Tibial nerve (tissue), 4 donors: ENCODE measurements around the gene VN1R4. TPM values are rescaled to one million over a fixed set of nuclear protein-coding genes. Genes with fewer than 3 reads are reported as not detected.
"Not testable (repeated sequence)": the region's sequence is repeated elsewhere in the genome, so short reads cannot be mapped to it uniquely, and the experiment has no call there.

ENCODE experiments used
- DNase-seq, 2 donors: peaks; one replicate each; pipeline ENCODE4 v3.0.0-alpha.2; 2019; ENCODE audit warnings: low spot score in 2 of 2
- H3K27ac ChIP-seq, 4 donors: fragments of 200-600 bp; sonication (generic) in 3 of 4; one replicate each; pipeline ENCODE4 v1.5.1; 2017 to 2019; ENCODE audit warnings: mild to moderate bottlenecking in 1 of 4
- H3K27me3 ChIP-seq, 2 donors: fragments of 200-600 bp; sonication (generic) in 1 of 2; one replicate each; pipeline versions ENCODE4 v1.5.1 to v1.6.0; 2017 to 2019
- H3K36me3 ChIP-seq, 3 donors: fragments of 200-600 bp; sonication (generic); one replicate each; pipeline ENCODE4 v1.5.1; 2018 to 2019
- H3K4me1 ChIP-seq, 4 donors: fragments of 200-600 bp; sonication (generic) in 3 of 4; one replicate each; pipeline ENCODE4 v1.5.1; 2017 to 2019
- H3K4me3 ChIP-seq, 4 donors: fragments of 200-600 bp; sonication (generic) in 3 of 4; one replicate each; pipeline ENCODE4 v1.5.1; 2017 to 2019; ENCODE audit warnings: mild to moderate bottlenecking in 1 of 4, moderate library complexity in 1 of 4
- H3K9me3 ChIP-seq, 4 donors: fragments of 200-600 bp; sonication (generic) in 3 of 4; one replicate each; pipeline ENCODE4 v1.5.1; 2017 to 2019
- EP300 ChIP-seq, 2 donors: sonication (generic); formaldehyde crosslinking; IDR thresholded peaks; one replicate each; pipeline ENCODE4 v1.6.1; 2017; ENCODE audit warnings: antibody characterized with exemption in 2 of 2, mild to moderate bottlenecking in 1 of 2
- POLR2A ChIP-seq, 2 donors: fragments of 450-650 bp; IDR thresholded peaks; one replicate each; pipeline ENCODE4 v1.6.1; 2017; ENCODE audit warnings: antibody characterized with exemption in 2 of 2, mild to moderate bottlenecking in 2 of 2, moderate library complexity in 2 of 2
- WGBS, 2 donors: methylation state at CpG; one replicate each; pipeline ENCODE4 v1.1.5; 2018; 5-methylcytosine and 5-hydroxymethylcytosine counted together
- total RNA-seq, 4 donors: library from RNA; depleted of rRNA; stranded (reverse); fragments of >200 nt; gene quantifications; one replicate each; pipeline ENCODE4 v1.1.0, GENCODE V29; 2016
- TF ChIP-seq, protein P1 (sequence below), 5 experiments: fragments of 200-600 bp in 3 of 5; fragments of 450-650 bp in 2 of 5; sonication (generic) in 3 of 5; IDR thresholded peaks; one replicate each; pipeline ENCODE4 v1.5.1; 2016 to 2019; ENCODE audit warnings: antibody characterized with exemption in 5 of 5, mild to moderate bottlenecking in 3 of 5, moderate library complexity in 2 of 5

Gene VN1R4
- total RNA-seq, 4 donors from 2014 or later = not detected

DNA sequence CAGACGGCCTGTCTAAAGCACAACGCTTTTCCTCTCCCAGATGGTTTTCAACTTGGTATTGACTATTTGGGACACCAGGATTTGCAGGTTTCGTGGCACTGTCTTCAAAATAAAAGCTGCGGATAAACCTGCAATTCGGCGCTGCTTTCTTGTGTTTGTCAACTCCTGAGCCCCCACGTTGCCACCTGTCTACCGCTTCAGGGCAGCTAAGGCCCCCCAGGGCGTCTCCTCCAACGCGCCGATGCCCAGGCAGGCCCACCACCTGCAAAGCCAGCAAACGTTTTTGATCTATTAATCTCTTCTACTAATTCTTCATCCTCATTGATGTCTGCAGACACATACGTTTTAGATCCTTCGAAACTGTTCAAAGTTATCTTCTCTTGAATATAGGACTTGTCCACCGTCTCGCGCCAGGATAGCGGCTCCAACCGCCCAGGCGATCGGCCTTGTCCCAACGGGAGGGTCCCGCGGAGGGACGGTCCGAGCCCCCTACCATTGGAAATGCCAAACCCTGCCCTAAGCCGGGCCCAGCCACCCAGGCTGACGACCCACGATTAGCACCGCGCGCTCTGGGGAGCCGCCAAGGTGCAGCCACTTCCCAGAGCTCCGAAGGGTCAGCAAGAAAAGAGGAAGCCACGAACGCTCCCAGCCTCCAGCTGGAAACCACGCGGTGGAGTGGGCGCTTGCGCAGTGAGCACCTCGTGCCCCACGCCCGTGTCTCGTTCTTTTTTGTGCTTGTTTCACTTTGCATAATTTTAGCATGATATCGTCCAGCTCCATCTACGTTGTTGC, 23.4 kb upstream of the VN1R4 start:
- no peaks in the 10 kb centered on the region for H3K36me3 ChIP-seq
- H3K4me3 ChIP-seq = no peak overlapping the region
- no peak for TF ChIP-seq EP300 (IDR thresholded peaks at IDR 0.05)
- TF ChIP-seq, protein P1, sequence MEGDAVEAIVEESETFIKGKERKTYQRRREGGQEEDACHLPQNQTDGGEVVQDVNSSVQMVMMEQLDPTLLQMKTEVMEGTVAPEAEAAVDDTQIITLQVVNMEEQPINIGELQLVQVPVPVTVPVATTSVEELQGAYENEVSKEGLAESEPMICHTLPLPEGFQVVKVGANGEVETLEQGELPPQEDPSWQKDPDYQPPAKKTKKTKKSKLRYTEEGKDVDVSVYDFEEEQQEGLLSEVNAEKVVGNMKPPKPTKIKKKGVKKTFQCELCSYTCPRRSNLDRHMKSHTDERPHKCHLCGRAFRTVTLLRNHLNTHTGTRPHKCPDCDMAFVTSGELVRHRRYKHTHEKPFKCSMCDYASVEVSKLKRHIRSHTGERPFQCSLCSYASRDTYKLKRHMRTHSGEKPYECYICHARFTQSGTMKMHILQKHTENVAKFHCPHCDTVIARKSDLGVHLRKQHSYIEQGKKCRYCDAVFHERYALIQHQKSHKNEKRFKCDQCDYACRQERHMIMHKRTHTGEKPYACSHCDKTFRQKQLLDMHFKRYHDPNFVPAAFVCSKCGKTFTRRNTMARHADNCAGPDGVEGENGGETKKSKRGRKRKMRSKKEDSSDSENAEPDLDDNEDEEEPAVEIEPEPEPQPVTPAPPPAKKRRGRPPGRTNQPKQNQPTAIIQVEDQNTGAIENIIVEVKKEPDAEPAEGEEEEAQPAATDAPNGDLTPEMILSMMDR (IDR thresholded peaks at IDR 0.05) = no peak
- TF ChIP-seq POLR2A (IDR thresholded peaks at IDR 0.05) = no peak
- DNase-seq = no peak
- no peak overlapping the region for H3K27ac ChIP-seq
- no peaks in the 10 kb centered on the region for H3K27me3 ChIP-seq
- H3K4me1 ChIP-seq = no peaks in the 10 kb centered on the region
- peaks cover 0 to 39% (median 10%) of the 10 kb centered on the region in 4 donors for H3K9me3 ChIP-seq
- 91% methylated on average over 47 of the region's 47 CpGs for WGBS, 2 donors

- H3K36me3 ChIP-seq = no peaks in the 10 kb centered on the region
- DNase-seq = no peak
- H3K27me3 ChIP-seq = no peaks in the 10 kb centered on the region
- no peaks in the 10 kb centered on the region for H3K4me1 ChIP-seq
- no peak overlapping the region for H3K27ac ChIP-seq
- TF ChIP-seq EP300 (IDR thresholded peaks at IDR 0.05) (no peak), POLR2A (IDR thresholded peaks at IDR 0.05) (no peak)
- TF ChIP-seq, protein P1 (IDR thresholded peaks at IDR 0.05) = no peak
- peaks cover 0 to 6% (median 2%) of the 10 kb centered on the region in 4 donors for H3K9me3 ChIP-seq
- WGBS, 2 donors = 61 to 63% methylated on average over 4 of the region's 4 CpGs
- H3K4me3 ChIP-seq = no peak overlapping the region
Measured at GRCh38 chr19:53285087-53285486, 17.6 kb upstream of the VN1R4 start.

DNA sequence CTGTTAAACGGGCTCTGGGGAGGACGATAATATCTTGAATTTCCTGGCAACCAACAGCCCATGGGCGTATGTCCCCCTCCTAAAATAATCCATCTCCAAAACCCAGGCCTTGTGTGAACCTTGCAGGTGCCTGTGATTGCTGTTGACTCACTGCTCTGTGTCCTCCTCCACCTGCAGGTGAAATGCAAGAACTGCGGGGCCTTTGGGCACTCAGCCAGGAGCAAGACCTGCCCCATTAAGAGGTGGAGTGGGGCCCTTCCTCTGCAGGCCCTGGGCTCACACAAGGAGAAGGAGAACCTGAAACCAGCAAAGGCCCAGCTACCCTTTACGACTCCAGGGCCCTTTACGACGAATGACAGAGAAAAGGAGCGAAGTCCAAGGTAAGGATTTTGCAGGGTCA, 14.4 kb upstream of the VN1R4 start:
- H3K36me3 ChIP-seq, H3K27ac ChIP-seq, H3K4me3 ChIP-seq, DNase-seq, H3K9me3 ChIP-seq, H3K4me1 ChIP-seq, H3K27me3 ChIP-seq: not testable (repeated sequence)
- WGBS, 2 donors = no CpG with 5 or more reads among the region's 8 CpGs

- no peak for DNase-seq
- H3K27me3 ChIP-seq = no peaks in the 10 kb centered on the region
- WGBS, 2 donors = 93 to 94% methylated on average over 2 of the region's 2 CpGs
Measured at GRCh38 chr19:53275480-53275879, 8.0 kb upstream of the VN1R4 start.

GRCh38 chr19:53272044-53272443, 4.5 kb upstream of the VN1R4 start:
- Histone ChIP-seq H3K9me3 (peaks cover 0 to 4% (median 0%) of the 10 kb centered on the region in 4 donors), H3K4me1 (no peaks in the 10 kb centered on the region), H3K27ac (no peak overlapping the region), H3K27me3 (no peaks in the 10 kb centered on the region), H3K4me3 (no peak overlapping the region), H3K36me3 (no peaks in the 10 kb centered on the region)
- DNase-seq = no peak
- no peak for TF ChIP-seq EP300 (IDR thresholded peaks at IDR 0.05)
- no peak for TF ChIP-seq POLR2A (IDR thresholded peaks at IDR 0.05)
- TF ChIP-seq, protein P1 (IDR thresholded peaks at IDR 0.05) = no peak
- WGBS, 2 donors = 87 to 92% methylated on average over 9 of the region's 9 CpGs

More at GRCh38 chr19:53275480-53275879, 8.0 kb upstream of the VN1R4 start:
- Histone ChIP-seq H3K9me3 (peaks cover 0 to 6% (median 0%) of the 10 kb centered on the region in 4 donors), H3K4me3 (no peak overlapping the region), H3K36me3 (no peaks in the 10 kb centered on the region), H3K4me1 (no peaks in the 10 kb centered on the region), H3K27ac (no peak overlapping the region)
- TF ChIP-seq POLR2A (IDR thresholded peaks at IDR 0.05) (no peak), EP300 (IDR thresholded peaks at IDR 0.05) (no peak)
- TF ChIP-seq, protein P1 (IDR thresholded peaks at IDR 0.05) = no peak

- not testable (repeated sequence) for H3K4me3 ChIP-seq, DNase-seq, H3K36me3 ChIP-seq, H3K4me1 ChIP-seq, H3K27me3 ChIP-seq, H3K27ac ChIP-seq, H3K9me3 ChIP-seq
- WGBS, 2 donors = 85 to 93% methylated on average over 5 to 20 of the region's 27 CpGs
Measured at GRCh38 chr19:53269861-53270260, 2.3 kb upstream of the VN1R4 start.

GRCh38 chr19:53257715-53258342, 9.7 kb downstream of the VN1R4 start, which contains the start of gene VN1R2:
TSS of gene VN1R2 (plus strand) at chr19:53258292. CDS start at chr19:53258376, 84 bp downstream.
- not testable (repeated sequence) for H3K9me3 ChIP-seq

More at GRCh38 chr19:53257715-53258342, 9.7 kb downstream of the VN1R4 start, which contains the start of gene VN1R2:
- WGBS, 2 donors = 60 to 69% methylated on average over 14 of the region's 14 CpGs
- not testable (repeated sequence) for H3K4me3 ChIP-seq, DNase-seq, H3K36me3 ChIP-seq, H3K27ac ChIP-seq, H3K27me3 ChIP-seq
- peaks cover 0 to 14% (median 2%) of the 10 kb centered on the region in 4 donors for H3K4me1 ChIP-seq
